Measurements from ENCODE around the gene CAPRIN1. TPM values are rescaled to one million over a fixed set of nuclear protein-coding genes. Genes with fewer than 3 reads are reported as not detected.
A peak's percentile ranks its signal among the peaks of the same experiment; 100 is the strongest.

Gene CAPRIN1
- total RNA-seq, 1 experiment from 2014 or later = 283 TPM

GRCh38 chr11:34143048-34143447, 91.5 kb downstream of the CAPRIN1 start:
- no peak for DNase-seq (ENCODE audit: low read depth)

GRCh38 chr11:34145073-34145472, 93.5 kb downstream of the CAPRIN1 start:
- DNase-seq (ENCODE audit: low read depth) = no peak

GRCh38 chr11:34145847-34146381, 94.4 kb downstream of the CAPRIN1 start:
- no peak for DNase-seq (ENCODE audit: low read depth)

GRCh38 chr11:34146411-34146810, 94.9 kb downstream of the CAPRIN1 start:
- DNase-seq (ENCODE audit: low read depth) = no peak

GRCh38 chr11:34146866-34147265, 95.3 kb downstream of the CAPRIN1 start:
- DNase-seq (ENCODE audit: low read depth) = no peak

- no peak for DNase-seq (ENCODE audit: low read depth)
Measured at GRCh38 chr11:34147581-34147980, 96.0 kb downstream of the CAPRIN1 start.

- no peak for DNase-seq (ENCODE audit: low read depth)
Measured at GRCh38 chr11:34148504-34149165, 97.1 kb downstream of the CAPRIN1 start.

GRCh38 chr11:34149274-34149673, 97.7 kb downstream of the CAPRIN1 start:
- no peak for DNase-seq (ENCODE audit: low read depth)

- DNase-seq (ENCODE audit: low read depth) = peak; percentile 16
Measured at GRCh38 chr11:34149786-34150185, 98.3 kb downstream of the CAPRIN1 start.

- DNase-seq (ENCODE audit: low read depth) = no peak
Measured at GRCh38 chr11:34150494-34151151, 99.1 kb downstream of the CAPRIN1 start.

Other genes with a start within 250 kb of the CAPRIN1 start
- gene LMO2, start 159.7 kb upstream of the CAPRIN1 start, total RNA-seq (2014; rRNA removed; shearing (Covaris generic)) = 0.54 and 0.84 TPM in 2 replicates
- 22.5 and 40.3 TPM in 2 replicates for gene NAT10, start 53.9 kb downstream of the CAPRIN1 start, total RNA-seq (2014; rRNA removed; shearing (Covaris generic))